H1 (cell line): ENCODE data around the gene NUP42. TPM values are rescaled to one million over a fixed set of nuclear protein-coding genes. Genes with fewer than 3 reads are reported as not detected.

ENCODE experiments used
- CTCF ChIA-PET: fragments of 300-600 bp; sonication (Branson Sonifier 250); formaldehyde crosslinking; loops from one replicate; lab custom pipeline; 2021; ENCODE audit not compliant: partially characterized antibody; lab: Charles Lee
- POLR2A ChIA-PET: fragments of 300-600 bp; sonication (Branson Sonifier 250); formaldehyde crosslinking; loops from one replicate; lab custom pipeline; 2021; ENCODE audit warnings: inconsistent platforms; ENCODE audit not compliant: partially characterized antibody; lab: Charles Lee
- DNase-seq, 2 experiments: peaks; one replicate each; pipeline versions ENCODE4 v3.0.0 to v3.0.0-alpha.2; 2010 to 2022; ENCODE audit warnings: low spot score in 2 of 2, low read depth in 1 of 2, mixed read lengths in 1 of 2
- FAIRE-seq: peaks from 2 replicates; lab custom pipeline; 2011; peaks lifted over from hg19 to GRCh38; lab: Jason Lieb, UNC
- H2AFZ ChIP-seq: 2 replicates; pipeline ENCODE4 v1.8.1; 2012; ENCODE audit warnings: low read length, inconsistent platforms
- H2AK5ac ChIP-seq: 2 replicates; pipeline ENCODE4 v1.6.1; 2013; ENCODE audit warnings: low read depth, low read length
- H2BK120ac ChIP-seq: replicated peaks from 2 replicates; pipeline ENCODE3; 2013; ENCODE audit warnings: low read depth, low read length, inconsistent platforms
- H2BK12ac ChIP-seq: 2 replicates; pipeline ENCODE4 v1.6.1; 2013; ENCODE audit warnings: low read depth, low read length
- H2BK15ac ChIP-seq: 2 replicates; pipeline ENCODE4 v1.6.1; 2013; ENCODE audit warnings: low read length
- H2BK20ac ChIP-seq: 2 replicates; pipeline ENCODE4 v1.6.1; 2013; ENCODE audit warnings: low read length
- H2BK5ac ChIP-seq: 2 replicates; pipeline ENCODE4 v1.6.1; 2013; ENCODE audit warnings: low read depth, low read length
- H3K14ac ChIP-seq: 2 replicates; pipeline ENCODE4 v1.6.1; 2013; ENCODE audit warnings: inconsistent platforms; ENCODE audit not compliant: insufficient read length
- H3K18ac ChIP-seq: 2 replicates; pipeline ENCODE4 v1.6.1; 2013; ENCODE audit warnings: low read length; ENCODE audit errors: extremely low read depth
- H3K23ac ChIP-seq: 2 replicates; pipeline ENCODE4 v1.6.1; 2013; ENCODE audit warnings: inconsistent platforms; ENCODE audit not compliant: insufficient read length
- H3K23me2 ChIP-seq: 2 replicates; pipeline ENCODE4 v1.6.1; 2013; ENCODE audit warnings: low read depth, low read length
- H3K27ac ChIP-seq: 2 replicates; pipeline ENCODE4 v1.6.1; 2011; ENCODE audit warnings: low read depth, low read length, inconsistent platforms
- H3K27me3 ChIP-seq, 4 experiments: replicated peaks in 1 of 4; 1 replicate in 1 of 4; 2 replicates in 3 of 4; pipeline versions ENCODE4 v1.6.1 to v1.8.1; 2011 to 2013; ENCODE audit warnings: low read length in 3 of 4, mild to moderate bottlenecking in 3 of 4, inconsistent platforms in 2 of 4, mixed read lengths in 2 of 4, moderate library complexity in 1 of 4; ENCODE audit not compliant: control insufficient read depth in 3 of 4, insufficient read depth in 3 of 4; ENCODE audit errors: extremely low read depth in 1 of 4
- H3K36me3 ChIP-seq, 4 experiments: 2 replicates each; pipeline versions ENCODE4 v1.6.1 to v1.8.1; 2011 to 2013; ENCODE audit warnings: mild to moderate bottlenecking in 4 of 4, low read length in 3 of 4, moderate library complexity in 2 of 4, control low read depth in 1 of 4, inconsistent platforms in 1 of 4; ENCODE audit not compliant: insufficient read depth in 4 of 4, control insufficient read depth in 2 of 4
- H3K4ac ChIP-seq: replicated peaks from 2 replicates; pipeline ENCODE3; 2013; ENCODE audit warnings: low read length, low read depth, mixed read lengths, inconsistent platforms; ENCODE audit not compliant: insufficient read length
- H3K4me1 ChIP-seq, 4 experiments: replicated peaks in 1 of 4; 1 replicate in 1 of 4; 2 replicates in 3 of 4; pipeline versions ENCODE4 v1.6.1 to v1.8.1; 2011 to 2013; ENCODE audit warnings: low read length in 3 of 4, inconsistent platforms in 2 of 4, mixed read lengths in 1 of 4; ENCODE audit not compliant: insufficient read depth in 4 of 4, control insufficient read depth in 3 of 4
- H3K4me2 ChIP-seq, 2 experiments: 2 replicates each; pipeline versions ENCODE4 v1.6.1 to v1.8.1; 2011 to 2013; ENCODE audit warnings: low read depth in 2 of 2, low read length in 2 of 2, control low read depth in 1 of 2, inconsistent platforms in 1 of 2, mild to moderate bottlenecking in 1 of 2; ENCODE audit not compliant: insufficient read depth in 1 of 2
- H3K4me3 ChIP-seq, 4 experiments: fragments of 200-600, 300-600 bp in 1 of 4; sonication (generic), shearing (Covaris generic), sonication (Bioruptor Twin) in 1 of 4; 2 replicates each; pipeline versions ENCODE4 v1.5.1 to v1.8.1; 2011 to 2016; ENCODE audit warnings: low read length in 4 of 4, low read depth in 3 of 4, control low read depth in 2 of 4, inconsistent platforms in 2 of 4, mild to moderate bottlenecking in 2 of 4, mixed read lengths in 1 of 4, moderate library complexity in 1 of 4; ENCODE audit not compliant: insufficient read depth in 2 of 4; ENCODE audit errors: extremely low read depth in 1 of 4
- H3K56ac ChIP-seq: replicated peaks from 2 replicates; pipeline ENCODE3; 2013; ENCODE audit warnings: low read depth, mild to moderate bottlenecking, mixed read lengths, low read length, inconsistent platforms; ENCODE audit not compliant: insufficient read length
- H3K79me1 ChIP-seq: 2 replicates; pipeline ENCODE4 v1.6.1; 2013; ENCODE audit warnings: low read depth, low read length, control low read depth
- H3K79me2 ChIP-seq, 2 experiments: 2 replicates each; pipeline versions ENCODE4 v1.6.1 to v1.8.1; 2012 to 2013; ENCODE audit warnings: low read length in 2 of 2, mild to moderate bottlenecking in 2 of 2, inconsistent platforms in 1 of 2; ENCODE audit not compliant: insufficient read depth in 2 of 2, control insufficient read depth in 1 of 2
- H3K9ac ChIP-seq, 4 experiments: replicated peaks in 1 of 4; 1 replicate in 1 of 4; 2 replicates in 3 of 4; pipeline versions ENCODE4 v1.6.1 to v1.8.1; 2011 to 2013; ENCODE audit warnings: low read depth in 3 of 4, low read length in 3 of 4, control low read depth in 2 of 4, mild to moderate bottlenecking in 2 of 4, moderate library complexity in 2 of 4, inconsistent platforms in 1 of 4; ENCODE audit errors: extremely low read depth in 1 of 4
- H3K9me3 ChIP-seq, 2 experiments: 2 replicates each; pipeline versions ENCODE4 v1.6.1 to v1.8.1; 2012 to 2013; ENCODE audit warnings: mild to moderate bottlenecking in 2 of 2, moderate library complexity in 2 of 2, control low read depth in 1 of 2, inconsistent platforms in 1 of 2, low read depth in 1 of 2, low read length in 1 of 2, mixed read lengths in 1 of 2; ENCODE audit not compliant: insufficient read depth in 2 of 2
- H4K20me1 ChIP-seq, 2 experiments: replicated peaks in 1 of 2; 2 replicates each; pipeline versions ENCODE3 to v1.8.1; 2011 to 2013; ENCODE audit warnings: inconsistent platforms in 2 of 2, low read length in 2 of 2, mild to moderate bottlenecking in 1 of 2; ENCODE audit not compliant: insufficient read depth in 2 of 2, control insufficient read depth in 1 of 2
- H4K5ac ChIP-seq: 2 replicates; pipeline ENCODE4 v1.6.1; 2013; ENCODE audit warnings: low read length, low read depth, mixed read lengths, inconsistent platforms; ENCODE audit not compliant: insufficient read length
- H4K8ac ChIP-seq: 2 replicates; pipeline ENCODE4 v1.8.0; 2013; ENCODE audit warnings: mild to moderate bottlenecking, moderate library complexity, low read length, inconsistent platforms; ENCODE audit not compliant: insufficient read depth; ENCODE audit errors: extremely low read depth
- H4K91ac ChIP-seq: replicated peaks from 2 replicates; pipeline ENCODE3; 2013; ENCODE audit warnings: low read length, mixed read lengths, inconsistent platforms; ENCODE audit not compliant: insufficient read length
- CREB1 ChIP-seq: IDR thresholded peaks from 2 replicates; pipeline ENCODE4 v1.6.1; 2012; ENCODE audit warnings: inconsistent platforms
- CTBP2 ChIP-seq: IDR thresholded peaks from 2 replicates; pipeline ENCODE4 v1.7.0; 2011; ENCODE audit warnings: borderline replicate concordance, mild to moderate bottlenecking, moderate library complexity, mixed read lengths, low read length; ENCODE audit not compliant: insufficient read depth, insufficient read length
- GABPA ChIP-seq: IDR thresholded peaks from 2 replicates; pipeline ENCODE4 v1.6.1; 2011; ENCODE audit warnings: mild to moderate bottlenecking, low read length, moderate library complexity, borderline replicate concordance; ENCODE audit not compliant: insufficient read depth
- KDM1A ChIP-seq: fragments of 200-600, 300-600 bp; sonication (generic); IDR thresholded peaks from 2 replicates; pipeline ENCODE4 v1.7.1; 2016; ENCODE audit warnings: mild to moderate bottlenecking, low read length, borderline replicate concordance
- NANOG ChIP-seq: IDR thresholded peaks from 2 replicates; pipeline ENCODE4 v1.6.1; 2011; ENCODE audit warnings: low read length, low read depth, mild to moderate bottlenecking, inconsistent platforms; ENCODE audit not compliant: insufficient read depth, poor library complexity, severe bottlenecking
- NRF1 ChIP-seq: IDR thresholded peaks from 2 replicates; pipeline ENCODE4 v1.6.1; 2011; ENCODE audit warnings: mild to moderate bottlenecking, low read depth, low read length, improper control_type of control experiment
- PHF8 ChIP-seq: fragments of 200-600 bp; sonication (generic); conservative IDR thresholded peaks from 2 replicates; pipeline ENCODE4 v1.7.1; 2012; ENCODE audit warnings: low read depth, mild to moderate bottlenecking, inconsistent platforms, low read length, moderate library complexity
- POLR2AphosphoS5 ChIP-seq: IDR thresholded peaks from 2 replicates; pipeline ENCODE4 v1.6.1; 2011; ENCODE audit warnings: low read depth, low read length
- SP1 ChIP-seq: IDR thresholded peaks from 2 replicates; pipeline ENCODE4 v1.6.1; 2011; ENCODE audit warnings: low read depth, low read length
- SP4 ChIP-seq: IDR thresholded peaks from 2 replicates; pipeline ENCODE4 v1.6.1; 2012; ENCODE audit warnings: low read length, inconsistent platforms
- SUZ12 ChIP-seq: fragments of 200-600 bp; sonication (generic); IDR thresholded peaks from 2 replicates; pipeline ENCODE4 v1.6.1; 2012; ENCODE audit warnings: mild to moderate bottlenecking, inconsistent platforms, low read length, moderate library complexity, mixed read lengths
- TBP ChIP-seq: IDR thresholded peaks from 2 replicates; pipeline ENCODE4 v1.6.1; 2011; ENCODE audit warnings: low read depth, low read length, improper control_type of control experiment
- TEAD4 ChIP-seq: IDR thresholded peaks from 2 replicates; pipeline ENCODE4 v1.6.1; 2012; ENCODE audit warnings: low read depth, low read length, inconsistent platforms, mixed read lengths
- WGBS, 2 experiments: shearing (Covaris generic) in 1 of 2; methylation state at CpG; one replicate each; pipeline versions ENCODE4 v1.1.6 to v1.1.7; 2013 to 2015; ENCODE audit warnings: low lambda C conversion rate in 2 of 2, mixed read lengths in 2 of 2, inconsistent platforms in 1 of 2, low coverage in 1 of 2, missing lambda C conversion rate in 1 of 2; ENCODE audit not compliant: insufficient replicate concordance in 2 of 2, insufficient coverage in 1 of 2, insufficient read length in 1 of 2; ENCODE audit errors: extremely low coverage in 1 of 2, missing lambda C conversion rate in 1 of 2; 5-methylcytosine and 5-hydroxymethylcytosine counted together
- polyA plus RNA-seq, 7 experiments: library from polyadenylated mRNA; depleted of rRNA in 3 of 7; stranded (reverse) in 5 of 7; unstranded in 2 of 7; fragments of >200 nt in 5 of 7; fragments of 200-250 nt in 2 of 7; gene quantifications; 1 replicate in 5 of 7; 2 replicates in 1 of 7; 4 replicates in 1 of 7; pipeline versions ENCODE4 v1.2.1 to v1.2.3, GENCODE V29; 2011 to 2013; ENCODE audit warnings: missing spikeins in 2 of 7, mixed read lengths in 2 of 7
- total RNA-seq: library from RNA; stranded (reverse); fragmentation: NEBNext Ultra II Directional; extraction: Animal tissue kit (Norgen Biotek cat#: 25700); gene quantifications from 2 replicates; pipeline ENCODE4 v1.2.1, GENCODE V29; 2021
- TF ChIP-seq, protein P1 (sequence below): IDR thresholded peaks from 2 replicates; pipeline ENCODE4 v1.6.1; 2011; ENCODE audit warnings: low read length, improper control_type of control experiment

Gene NUP42
- total and polyA plus RNA-seq, 2 of the 8 experiments (the other 6 are each of a cell fraction or from before 2014, with no cell fraction given): 31.8 to 41.2 TPM

DNA sequence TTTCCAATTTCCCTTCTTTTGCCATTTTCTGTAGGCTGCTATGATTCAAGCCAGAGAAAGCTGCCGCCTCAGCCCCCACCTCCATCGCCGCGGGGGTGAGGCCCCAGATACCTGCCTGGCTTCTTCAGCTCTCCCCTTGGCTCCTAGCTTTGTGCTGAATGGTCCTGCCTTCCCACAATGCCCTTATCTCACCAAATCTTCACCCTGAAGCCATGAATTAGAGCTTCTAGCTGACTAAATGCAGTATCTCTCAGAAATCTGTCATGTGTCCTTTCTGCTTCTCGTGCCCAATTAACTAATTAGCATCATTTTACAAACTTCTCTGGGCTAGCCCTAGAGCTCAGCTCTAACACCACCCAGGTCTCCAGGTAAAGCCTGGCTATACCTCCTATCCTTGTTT is 32.6 kb downstream of the NUP42 start:
- Histone ChIP-seq H3K56ac (no peak overlapping the region), H3K9me3 (no peaks in the 10 kb centered on the region), H4K5ac (no peak overlapping the region), H3K18ac (no peak overlapping the region), H2AFZ (no peak overlapping the region), H3K36me3 (no peaks in the 10 kb centered on the region), H2BK5ac (no peak overlapping the region), H3K4me2 (no peak overlapping the region), H3K79me2 (no peaks in the 10 kb centered on the region), H4K91ac (no peak overlapping the region), H2BK120ac (no peak overlapping the region), H2BK20ac (no peak overlapping the region), H3K23me2 (no peaks in the 10 kb centered on the region), H3K23ac (no peak overlapping the region), H3K9ac (no peak overlapping the region), H4K8ac (no peak overlapping the region), H3K27ac (no peak overlapping the region), H2AK5ac (no peak overlapping the region), H3K14ac (no peak overlapping the region), H3K27me3 (no peaks in the 10 kb centered on the region; a peak in 2 of 7 replicates), H3K79me1 (no peaks in the 10 kb centered on the region), H2BK15ac (no peak overlapping the region), H3K4me1 (peaks cover 0 to 3% (median 0%) of the 10 kb centered on the region in 4 experiments; a peak in 3 of 7 replicates), H4K20me1 (no peaks in the 10 kb centered on the region), H3K4ac (no peak overlapping the region), H2BK12ac (no peak overlapping the region), H3K4me3 (no peak overlapping the region)
- ChIA-PET CTCF (interaction anchor here (1.3 to 1.7 kb wide), 4 partner anchors 9 to 115 kb away, joined by 3 to 6 read pairs (median 4); no protein-coding TSS in a partner anchor), POLR2A (interaction anchor here (0.6 to 1.5 kb wide), 4 partner anchors 9 to 641 kb away, joined by 3 to 5 read pairs (median 3); no protein-coding TSS in a partner anchor)
- FAIRE-seq (no peak), DNase-seq (no peak)
- 87% methylated on average over 5 of the region's 5 CpGs; no CpG with 5 or more reads in 1 of the 2 experiments for WGBS, 2 experiments
- TF ChIP-seq NRF1 (no peak), POLR2AphosphoS5 (no peak), KDM1A (no peak), SP1 (no peak), TBP (no peak), SUZ12 (no peak), CTBP2 (no peak), TEAD4 (no peak), PHF8 (no peak), CREB1 (no peak), SP4 (no peak), NANOG (no peak), GABPA (no peak)
- TF ChIP-seq, protein P1, sequence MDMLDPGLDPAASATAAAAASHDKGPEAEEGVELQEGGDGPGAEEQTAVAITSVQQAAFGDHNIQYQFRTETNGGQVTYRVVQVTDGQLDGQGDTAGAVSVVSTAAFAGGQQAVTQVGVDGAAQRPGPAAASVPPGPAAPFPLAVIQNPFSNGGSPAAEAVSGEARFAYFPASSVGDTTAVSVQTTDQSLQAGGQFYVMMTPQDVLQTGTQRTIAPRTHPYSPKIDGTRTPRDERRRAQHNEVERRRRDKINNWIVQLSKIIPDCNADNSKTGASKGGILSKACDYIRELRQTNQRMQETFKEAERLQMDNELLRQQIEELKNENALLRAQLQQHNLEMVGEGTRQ: no peak
